GM08714 (cell line): ENCODE data around the gene NAA80.

Experiments
- H3K4me3 ChIP-seq: fragments of 200-500 bp; sonication (Bioruptor generic); 2 replicates; pipeline ENCODE4 v1.5.1; 2014; ENCODE audit warnings: mild to moderate bottlenecking, low read length, inconsistent platforms
- ZNF274 ChIP-seq: IDR thresholded peaks from 2 replicates; pipeline ENCODE4 v1.6.1; 2012; ENCODE audit warnings: mild to moderate bottlenecking, low read depth, low read length

The NAA80 gene

DNA sequence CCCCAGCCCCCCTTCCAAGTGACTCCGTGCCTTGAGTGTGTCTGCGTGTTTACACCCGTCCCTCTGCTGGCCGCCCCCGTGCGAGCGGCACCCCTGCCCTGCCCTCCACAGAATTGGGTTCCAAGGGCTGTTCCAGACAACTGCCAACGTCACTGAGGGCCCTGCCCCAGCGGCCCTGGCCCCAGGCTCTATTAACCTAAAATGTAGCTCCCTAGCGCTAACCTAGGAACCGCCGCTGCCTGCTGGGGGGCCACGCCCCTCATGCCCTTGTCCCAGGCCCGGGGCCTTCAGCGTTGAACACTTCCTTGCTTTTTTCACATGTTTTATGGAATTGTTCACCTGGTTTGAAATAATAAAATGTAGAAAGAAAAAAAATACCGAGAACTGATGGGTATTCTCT is 40.2 kb downstream of the NAA80 start:
- no peak overlapping the region for H3K4me3 ChIP-seq
- TF ChIP-seq ZNF274, result no peak

DNA sequence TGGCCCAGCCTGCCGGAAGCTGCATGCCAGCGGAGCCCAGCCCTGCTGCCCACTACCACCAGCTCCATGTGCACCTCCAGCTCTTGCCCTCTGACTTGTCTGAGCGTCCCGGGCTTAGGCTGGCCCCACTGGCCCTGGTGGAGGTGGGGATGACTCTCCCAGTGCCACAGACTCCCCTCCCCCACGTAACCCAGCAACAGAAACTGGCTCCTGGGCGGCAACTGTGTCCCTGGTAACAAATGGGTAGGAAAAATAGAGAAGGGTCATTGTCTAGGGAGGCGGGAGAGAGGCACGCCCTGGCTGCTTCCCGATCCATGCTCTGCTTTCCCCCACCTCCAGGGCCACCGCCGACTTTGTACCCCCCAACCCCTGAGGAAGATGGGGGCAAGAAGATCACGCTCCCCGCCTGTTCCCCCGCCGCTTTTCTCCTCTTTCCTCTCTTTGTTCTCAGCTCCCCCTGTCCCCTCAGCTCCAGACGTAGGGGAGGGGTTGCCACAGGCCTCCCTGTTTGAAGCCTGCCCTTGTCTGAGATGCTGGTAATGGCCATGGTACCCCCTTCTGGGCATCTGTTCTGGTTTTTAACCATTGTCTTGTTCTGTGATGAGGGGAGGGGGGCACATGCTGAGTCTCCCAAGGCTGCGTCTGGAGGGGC is 41.0 kb downstream of the NAA80 start:
- TF ChIP-seq ZNF274, result no peak
- H3K4me3 ChIP-seq, result no peak overlapping the region

DNA sequence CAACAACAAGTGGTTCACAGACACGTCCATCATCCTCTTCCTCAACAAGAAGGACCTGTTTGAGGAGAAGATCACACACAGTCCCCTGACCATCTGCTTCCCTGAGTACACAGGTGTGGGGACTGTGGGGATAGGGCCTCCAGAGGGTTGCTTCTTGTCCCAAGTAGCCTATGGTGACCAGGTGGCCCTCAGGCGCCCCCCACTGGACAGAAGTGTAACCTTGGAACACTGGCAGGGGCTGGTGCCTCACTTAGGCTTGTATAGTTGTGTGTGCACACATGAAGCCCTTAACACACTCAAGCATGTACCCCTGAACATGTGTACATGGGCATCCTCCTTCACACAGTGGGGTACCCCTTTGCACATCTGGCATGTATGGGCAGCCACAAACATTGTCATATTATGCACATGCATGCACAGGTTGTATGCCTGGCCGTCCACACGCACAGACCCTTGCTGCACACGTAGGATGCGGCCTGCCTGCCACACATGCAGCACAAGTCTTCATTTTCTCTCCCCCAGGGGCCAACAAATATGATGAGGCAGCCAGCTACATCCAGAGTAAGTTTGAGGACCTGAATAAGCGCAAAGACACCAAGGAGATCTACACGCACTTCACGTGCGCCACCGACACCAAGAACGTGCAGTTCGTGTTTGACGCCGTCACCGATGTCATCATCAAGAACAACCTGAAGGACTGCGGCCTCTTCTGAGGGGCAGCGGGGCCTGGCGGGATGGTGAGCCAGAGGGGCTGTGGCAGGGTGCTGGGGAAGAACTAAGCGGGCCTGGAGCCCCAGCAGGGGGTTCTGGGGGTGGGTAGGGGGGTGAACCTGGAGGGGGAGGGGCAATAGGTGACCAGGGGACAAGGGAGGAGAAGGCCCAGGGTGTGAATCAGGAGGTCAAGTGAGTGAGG is 42.0 kb downstream of the NAA80 start:
- no peak for TF ChIP-seq ZNF274
- H3K4me3 ChIP-seq, result no peak overlapping the region

DNA sequence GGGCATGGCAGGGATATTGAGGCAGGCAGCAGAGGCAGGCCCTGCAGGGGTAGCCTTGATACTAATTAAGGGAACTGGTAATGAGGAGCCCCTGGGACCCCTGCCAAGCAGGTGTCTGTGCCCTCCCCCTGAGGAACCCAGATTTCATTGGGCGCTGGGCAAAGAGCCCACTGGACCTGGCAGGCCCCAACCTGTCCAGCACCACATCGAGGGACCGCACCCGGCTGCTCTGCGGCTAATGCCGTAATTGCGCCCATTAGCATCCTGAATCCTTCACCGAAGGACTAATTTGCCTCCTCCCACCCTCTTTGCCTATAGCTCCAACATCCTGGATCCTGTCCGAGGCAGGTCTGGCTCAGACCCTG is 44.0 kb downstream of the NAA80 start:
- H3K4me3 ChIP-seq, result no peak overlapping the region
- no peak for TF ChIP-seq ZNF274

DNA sequence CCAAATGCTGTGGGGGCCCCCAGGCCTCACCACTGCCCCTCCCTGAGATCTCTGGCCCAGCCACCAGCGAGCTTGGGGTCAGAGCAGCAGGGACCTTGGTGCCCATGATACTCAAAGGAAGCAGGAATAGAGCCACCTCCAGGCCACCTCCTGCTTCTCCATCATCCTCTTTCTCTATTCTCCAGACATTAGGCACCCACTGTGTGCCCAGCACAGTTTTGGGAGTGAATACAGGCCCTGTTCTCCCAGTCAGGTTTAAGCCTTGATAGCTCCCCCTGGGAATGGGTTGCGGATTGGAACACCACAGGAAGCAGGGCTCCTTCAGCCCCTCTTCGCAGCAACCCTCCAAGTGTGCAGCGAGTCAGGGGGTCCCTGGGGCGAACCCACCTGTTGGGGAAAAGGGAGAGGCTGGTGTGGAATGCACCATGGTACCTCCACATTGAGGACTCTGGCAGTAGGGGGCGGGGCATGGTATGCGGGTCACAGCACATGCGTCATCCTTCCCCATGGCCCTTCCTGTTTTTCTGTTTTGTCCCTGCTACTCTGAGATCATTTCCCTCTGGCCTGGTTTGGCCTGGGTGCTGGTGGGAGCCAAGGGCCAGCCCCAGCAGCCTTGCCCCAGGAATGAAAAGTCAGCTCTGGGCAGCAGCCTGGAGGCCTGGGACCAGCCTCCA is 44.5 kb downstream of the NAA80 start:
- H3K4me3 ChIP-seq, result no peak overlapping the region
- TF ChIP-seq ZNF274, result no peak

DNA sequence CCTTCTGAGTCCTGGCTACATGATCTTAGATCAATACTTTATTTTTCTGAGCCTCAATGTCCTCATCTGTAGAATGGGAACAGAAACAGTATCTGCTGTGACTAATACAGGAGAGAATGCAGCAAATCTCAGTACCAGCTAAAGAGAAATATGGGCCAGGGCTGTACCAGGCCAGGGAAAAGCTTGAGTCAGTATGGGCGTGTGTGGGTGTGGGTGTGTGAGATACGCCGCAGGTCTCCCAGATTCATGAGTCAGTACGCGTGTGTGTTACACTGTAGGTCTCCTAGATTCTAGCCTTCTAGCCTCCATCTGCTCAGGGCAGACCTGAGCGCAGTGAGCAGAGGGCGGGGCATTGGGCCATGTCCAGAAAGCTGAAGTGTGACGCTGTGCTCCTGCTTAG is 48.0 kb downstream of the NAA80 start:
- H3K4me3 ChIP-seq, result no peak overlapping the region
- TF ChIP-seq ZNF274, result no peak

DNA sequence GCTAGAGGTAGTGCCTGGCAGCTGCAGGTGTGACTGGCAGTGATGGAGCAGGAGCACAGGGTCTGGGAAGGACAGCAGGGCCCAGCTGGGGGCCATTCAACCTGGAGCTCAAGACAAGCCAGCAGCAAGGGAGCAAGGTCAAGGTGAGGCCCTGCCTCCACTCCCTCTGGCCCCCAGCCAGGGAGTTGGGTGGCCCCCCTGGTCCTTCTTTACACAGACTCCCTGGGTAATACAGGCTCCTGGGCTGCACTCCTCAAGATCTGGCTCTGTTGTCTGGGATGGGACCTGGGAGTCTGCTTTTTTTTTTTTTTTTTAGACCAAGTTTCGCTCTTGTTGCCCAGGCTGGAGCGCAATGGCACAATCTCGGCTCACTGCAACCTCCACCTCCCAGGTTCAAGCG is 48.7 kb downstream of the NAA80 start:
- no peak overlapping the region for H3K4me3 ChIP-seq
- no peak for TF ChIP-seq ZNF274

DNA sequence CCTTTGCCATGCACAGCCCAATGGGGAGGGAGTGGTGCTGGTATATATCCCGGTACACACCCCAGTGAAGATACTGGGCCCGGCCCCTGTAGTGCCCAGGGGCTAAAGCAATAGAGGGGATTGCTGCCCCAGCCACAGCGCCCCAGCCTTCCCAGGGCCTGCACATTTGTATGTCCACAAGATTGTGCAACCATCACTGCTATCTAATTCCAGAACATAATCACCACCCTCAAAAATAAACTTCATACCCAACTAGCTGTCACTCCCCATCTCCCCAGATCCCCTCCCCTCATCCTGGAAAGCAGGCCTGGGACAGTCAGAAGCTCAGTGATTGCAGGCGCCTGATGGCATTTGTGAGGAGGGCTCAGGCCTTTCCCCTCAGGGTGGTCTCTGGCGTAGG is 49.7 kb downstream of the NAA80 start:
- no peak for TF ChIP-seq ZNF274
- no peak overlapping the region for H3K4me3 ChIP-seq

DNA sequence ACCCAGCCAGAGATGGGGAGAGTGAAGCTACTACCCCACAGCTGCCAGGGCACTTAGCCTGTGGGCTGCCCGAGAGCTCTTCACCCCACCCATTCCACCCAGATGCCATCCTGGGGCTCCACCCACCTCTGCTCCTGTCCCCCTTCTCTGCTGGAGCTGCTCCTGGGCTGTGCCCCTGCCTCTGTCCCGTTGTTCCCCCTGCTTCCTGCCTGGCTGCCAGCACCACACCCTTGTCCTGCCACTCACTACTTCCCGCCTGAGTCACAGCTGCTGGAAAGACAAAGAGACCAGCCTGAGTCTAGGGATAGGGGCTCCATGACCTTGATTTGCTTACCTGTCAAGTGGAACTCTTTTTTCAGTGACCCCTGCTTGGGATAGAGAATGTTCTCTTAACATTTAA is 50.8 kb downstream of the NAA80 start:
- TF ChIP-seq ZNF274, result no peak
- no peak overlapping the region for H3K4me3 ChIP-seq

DNA sequence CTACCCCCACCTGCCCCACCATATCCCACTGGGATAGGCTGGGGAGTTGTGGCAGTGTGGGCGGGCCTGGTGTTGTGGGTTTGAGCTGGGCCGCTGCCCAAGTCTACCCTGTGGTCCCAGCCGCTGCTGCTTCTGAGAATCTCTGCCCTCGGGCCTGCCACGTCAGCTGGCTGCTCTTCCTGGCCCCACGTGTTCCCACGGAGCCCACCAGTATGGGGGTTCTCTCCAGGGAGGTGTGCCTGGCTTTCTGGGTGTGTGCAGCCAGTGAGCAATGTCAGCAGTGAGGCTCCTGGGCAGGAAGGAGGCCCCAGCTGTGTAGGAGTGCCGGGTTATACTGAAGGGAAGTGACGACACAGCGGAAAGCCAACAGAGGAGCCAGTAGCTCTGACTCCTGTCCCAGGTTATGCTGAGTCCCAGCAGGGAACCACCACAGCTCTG is 52.7 kb downstream of the NAA80 start:
- peak overlapping the region; percentile 7; the same call in 1 of the 2 replicates for H3K4me3 ChIP-seq
- TF ChIP-seq ZNF274, result no peak
